CD14-positive monocyte (primary cell): Measurements from ENCODE around the gene TOR4A. TPM values are rescaled to one million over a fixed set of nuclear protein-coding genes. Genes with fewer than 3 reads are reported as not detected.

Experiments
- DNase-seq, 3 donors: peaks; one replicate each; pipeline ENCODE4 v3.0.0-alpha.2; 2011 to 2022
- H2AFZ ChIP-seq: 2 replicates; pipeline ENCODE4 v1.6.0; 2012; ENCODE audit warnings: mild to moderate bottlenecking, low read depth, low read length, inconsistent platforms; ENCODE audit not compliant: insufficient read depth, poor library complexity, severe bottlenecking
- H3K27ac ChIP-seq, 2 donors: 1 replicate in 1 of 2; 2 replicates in 1 of 2; pipeline ENCODE4 v1.5.1; 2012 to 2013; ENCODE audit warnings: low read length in 2 of 2, control low read depth in 1 of 2, inconsistent platforms in 1 of 2, low read depth in 1 of 2, mild to moderate bottlenecking in 1 of 2
- H3K27me3 ChIP-seq, 2 donors: one replicate each; pipeline versions ENCODE4 v1.6.0 to v1.6.1; 2011 to 2013; ENCODE audit warnings: low read length in 2 of 2; ENCODE audit not compliant: control insufficient read depth in 2 of 2, insufficient read depth in 2 of 2
- H3K36me3 ChIP-seq, 2 donors: replicated peaks in 1 of 2; 1 replicate in 1 of 2; 2 replicates in 1 of 2; pipeline versions ENCODE4 v1.5.1 to v1.6.1; 2012 to 2013; ENCODE audit warnings: low read length in 2 of 2, control low read depth in 1 of 2, inconsistent platforms in 1 of 2, mild to moderate bottlenecking in 1 of 2; ENCODE audit not compliant: insufficient read depth in 2 of 2, control insufficient read depth in 1 of 2
- H3K4me1 ChIP-seq, 2 donors: 1 replicate in 1 of 2; 2 replicates in 1 of 2; pipeline versions ENCODE4 v1.5.1 to v1.6.1; 2012 to 2013; ENCODE audit warnings: low read length in 2 of 2, control low read depth in 1 of 2, inconsistent platforms in 1 of 2, mild to moderate bottlenecking in 1 of 2, moderate library complexity in 1 of 2; ENCODE audit not compliant: insufficient read depth in 2 of 2, control insufficient read depth in 1 of 2
- H3K4me2 ChIP-seq: replicated peaks from 2 replicates; pipeline ENCODE3; 2012; ENCODE audit warnings: low read length, moderate library complexity, mild to moderate bottlenecking; ENCODE audit not compliant: poor library complexity, severe bottlenecking; ENCODE audit errors: extremely low read depth
- H3K4me3 ChIP-seq, 3 experiments: fragments of 200-600 bp in 1 of 3; sonication (generic) in 1 of 3; replicated peaks in 1 of 3; 1 replicate in 2 of 3; 2 replicates in 1 of 3; pipeline ENCODE4 v1.5.1; 2011 to 2013; ENCODE audit warnings: low read length in 3 of 3, mild to moderate bottlenecking in 3 of 3, control low read depth in 2 of 3, low read depth in 2 of 3, inconsistent platforms in 1 of 3, moderate library complexity in 1 of 3
- H3K79me2 ChIP-seq: 2 replicates; pipeline ENCODE4 v1.6.0; 2012; ENCODE audit warnings: mild to moderate bottlenecking, control low read depth, inconsistent platforms, low read length, moderate library complexity; ENCODE audit not compliant: insufficient read depth
- H3K9ac ChIP-seq: 2 replicates; pipeline ENCODE4 v1.6.0; 2017; ENCODE audit warnings: low read length, mild to moderate bottlenecking; ENCODE audit not compliant: insufficient read depth, poor library complexity, severe bottlenecking
- H3K9me3 ChIP-seq, 2 donors: replicated peaks in 1 of 2; 1 replicate in 1 of 2; 2 replicates in 1 of 2; pipeline versions ENCODE4 v1.5.1 to v1.6.1; 2012 to 2013; ENCODE audit warnings: low read length in 2 of 2, control low read depth in 1 of 2; ENCODE audit not compliant: control insufficient read depth in 1 of 2, insufficient read depth in 1 of 2
- H4K20me1 ChIP-seq: 2 replicates; pipeline ENCODE4 v1.6.0; 2012; ENCODE audit warnings: mild to moderate bottlenecking, low read length, control low read depth, moderate library complexity; ENCODE audit not compliant: insufficient read depth
- H3K27ac Mint-ChIP-seq, 7 donors: one replicate each; pipeline ENCODE4 v1.8.0; 2020; ENCODE audit warnings: mild to moderate bottlenecking in 7 of 7, mixed read lengths in 7 of 7, moderate library complexity in 6 of 7, inconsistent platforms in 2 of 7
- H3K27me3 Mint-ChIP-seq, 3 donors: one replicate each; pipeline ENCODE4 v1.8.0; 2021 to 2022; ENCODE audit warnings: low read depth in 3 of 3, mild to moderate bottlenecking in 3 of 3, mixed read lengths in 3 of 3, moderate library complexity in 3 of 3, inconsistent platforms in 1 of 3
- H3K36me3 Mint-ChIP-seq, 2 donors: one replicate each; pipeline ENCODE4 v1.8.0; 2020; ENCODE audit warnings: mixed read lengths in 2 of 2, inconsistent platforms in 1 of 2, mild to moderate bottlenecking in 1 of 2
- H3K4me1 Mint-ChIP-seq: one replicate; pipeline ENCODE4 v1.8.0; 2020; ENCODE audit warnings: mild to moderate bottlenecking, mixed read lengths
- H3K4me3 Mint-ChIP-seq, 2 donors: one replicate each; pipeline ENCODE4 v1.8.0; 2020; ENCODE audit warnings: mild to moderate bottlenecking in 2 of 2, mixed read lengths in 2 of 2, moderate library complexity in 1 of 2
- H3K9me3 Mint-ChIP-seq, 7 donors: one replicate each; pipeline ENCODE4 v1.8.0; 2020 to 2022; ENCODE audit warnings: mixed read lengths in 7 of 7, mild to moderate bottlenecking in 6 of 7, moderate library complexity in 6 of 7, inconsistent platforms in 2 of 7
- CTCF ChIP-seq: fragments of 200-600 bp; IDR thresholded peaks from one replicate; pipeline ENCODE4 v1.8.0; 2022; ENCODE audit warnings: antibody characterized with exemption, mild to moderate bottlenecking
- WGBS: methylation state at CpG from one replicate; pipeline ENCODE4 v1.1.5; 2013; ENCODE audit warnings: missing lambda C conversion rate; ENCODE audit not compliant: insufficient coverage; 5-methylcytosine and 5-hydroxymethylcytosine counted together
- intact Hi-C, 2 donors: fragments of 100-400 bp; cut with micrococcal nuclease; formaldehyde crosslinking; loops; one replicate each; pipeline versions ENCODE4 v1.15.0 to v1.15.1; 2023
- polyA plus RNA-seq, 3 donors: library from polyadenylated mRNA; depleted of rRNA in 1 of 3; unstranded in 2 of 3; stranded (reverse) in 1 of 3; fragments of 300-500 nt in 2 of 3; fragments of >200 nt in 1 of 3; fragmentation: Illumina TruSeq in 2 of 3; gene quantifications; 1 replicate in 2 of 3; 2 replicates in 1 of 3; pipeline ENCODE4 v1.2.3, GENCODE V29; 2012 to 2021

Gene TOR4A
- polyA plus RNA-seq, 3 donors: 13.7 to 17.6 (median 15.4) TPM

GRCh38 chr9:137293094-137293481, 15.6 kb downstream of the TOR4A start:
- H3K4me1 Mint-ChIP-seq: peaks cover 10% of the 10 kb centered on the region
- peak overlapping the region in 1 of 2 donors; percentile 65 for H3K4me3 Mint-ChIP-seq
- H3K27ac Mint-ChIP-seq: peak overlapping the region in 1 of 7 donors; percentile 28
- Histone ChIP-seq H3K4me1 (peaks cover 6 to 8% of the 10 kb centered on the region in 2 donors), H3K9me3 (peaks cover 11 to 13% of the 10 kb centered on the region in 2 donors), H3K27ac (no peak overlapping the region), H3K79me2 (no peaks in the 10 kb centered on the region), H2AFZ (no peak overlapping the region), H3K36me3 (no peaks in the 10 kb centered on the region), H3K4me2 (no peak overlapping the region), H3K27me3 (peaks cover 25 to 45% of the 10 kb centered on the region in 2 donors), H3K4me3 (no peak overlapping the region), H4K20me1 (no peaks in the 10 kb centered on the region), H3K9ac (no peak overlapping the region)
- peaks cover 5 to 23% (median 15%) of the 10 kb centered on the region in 7 donors for H3K9me3 Mint-ChIP-seq
- WGBS: 92% methylated on average over 8 of the region's 15 CpGs
- H3K27me3 Mint-ChIP-seq: peaks cover 48 to 53% (median 53%) of the 10 kb centered on the region in 3 donors
- no peak for TF ChIP-seq CTCF
- peaks cover 0 to 9% of the 10 kb centered on the region in 2 donors for H3K36me3 Mint-ChIP-seq
- intact Hi-C loops: loop anchor here in 1 of 2 donors (10.0 kb wide), 2 partner anchors 152 to 232 kb away; partner anchors contain the start of gene ENTPD8
- DNase-seq: no peak

GRCh38 chr9:137293482-137294090, 16.1 kb downstream of the TOR4A start:
- no peak overlapping the region for H3K9ac ChIP-seq
- intact Hi-C loops: loop anchor here (2.0 to 10.0 kb wide), 3 partner anchors 113 to 231 kb away; partner anchors contain the start of gene ENTPD8 (in 1 of the 2)
- 99% methylated on average over 13 of the region's 29 CpGs for WGBS
- Mint-ChIP-seq H3K4me3 (peak overlapping the region in 1 of 2 donors; percentile 87), H3K27ac (peak overlapping the region in 1 of 7 donors; percentile 21), H3K36me3 (peaks cover 0 to 9% of the 10 kb centered on the region in 2 donors), H3K27me3 (peaks cover 53 to 58% (median 58%) of the 10 kb centered on the region in 3 donors), H3K9me3 (peaks cover 5 to 23% (median 15%) of the 10 kb centered on the region in 7 donors), H3K4me1 (peaks cover 10% of the 10 kb centered on the region)
- no peak for TF ChIP-seq CTCF
- DNase-seq: no peak
- H3K27ac ChIP-seq: no peak overlapping the region
- no peaks in the 10 kb centered on the region for H4K20me1 ChIP-seq
- no peak overlapping the region for H2AFZ ChIP-seq
- no peaks in the 10 kb centered on the region for H3K36me3 ChIP-seq
- peaks cover 25 to 50% of the 10 kb centered on the region in 2 donors for H3K27me3 ChIP-seq
- no peaks in the 10 kb centered on the region for H3K79me2 ChIP-seq
- peaks cover 11 to 13% of the 10 kb centered on the region in 2 donors for H3K9me3 ChIP-seq
- H3K4me1 ChIP-seq: peaks cover 6 to 8% of the 10 kb centered on the region in 2 donors
- H3K4me3 ChIP-seq: no peak overlapping the region
- no peak overlapping the region for H3K4me2 ChIP-seq
